Measurements from ENCODE around the gene LPCAT1.
"Not testable (repeated sequence)": the region's sequence is repeated elsewhere in the genome, so short reads cannot be mapped to it uniquely, and the experiment has no call there.

The LPCAT1 gene

DNA sequence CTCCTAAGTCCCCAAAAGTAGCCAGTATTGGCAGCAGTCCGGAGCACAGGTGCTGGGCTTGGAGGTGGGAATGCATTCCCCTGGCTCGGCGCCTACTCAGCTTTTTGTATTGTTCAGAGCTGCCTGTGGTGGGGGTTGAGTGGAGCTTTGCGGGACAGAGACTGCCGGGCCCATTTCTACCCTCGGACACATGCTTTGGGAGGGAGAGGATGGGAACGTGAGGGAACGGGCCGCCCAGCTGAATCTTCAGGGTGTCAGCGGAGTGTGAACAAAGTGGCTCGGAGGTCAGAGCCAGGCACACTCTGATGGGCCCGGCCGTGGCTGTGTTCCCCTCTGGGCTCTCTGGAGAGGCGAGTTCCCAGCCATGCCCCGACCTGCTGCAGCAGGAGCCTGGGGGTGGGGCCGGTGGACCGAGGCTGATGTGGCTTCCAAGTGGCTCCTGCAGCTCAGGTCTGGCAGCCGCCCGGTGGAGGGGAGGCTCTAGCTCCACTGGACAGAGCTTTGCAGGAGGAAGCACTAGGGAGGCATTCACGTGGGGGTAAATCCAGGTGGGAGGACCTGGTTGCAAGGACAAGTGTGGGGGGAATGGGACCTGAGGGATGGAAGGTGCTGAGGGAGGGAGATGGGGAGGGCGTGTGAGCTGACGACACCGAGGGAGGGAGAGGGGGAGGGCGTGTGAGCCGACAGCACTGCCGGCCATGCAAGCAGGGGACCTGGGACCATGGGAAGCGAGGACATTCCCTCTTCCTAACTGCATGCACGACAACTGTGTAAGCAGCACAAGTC, 47.4 kb downstream of the LPCAT1 start:
- no peak for DNase-seq

DNA sequence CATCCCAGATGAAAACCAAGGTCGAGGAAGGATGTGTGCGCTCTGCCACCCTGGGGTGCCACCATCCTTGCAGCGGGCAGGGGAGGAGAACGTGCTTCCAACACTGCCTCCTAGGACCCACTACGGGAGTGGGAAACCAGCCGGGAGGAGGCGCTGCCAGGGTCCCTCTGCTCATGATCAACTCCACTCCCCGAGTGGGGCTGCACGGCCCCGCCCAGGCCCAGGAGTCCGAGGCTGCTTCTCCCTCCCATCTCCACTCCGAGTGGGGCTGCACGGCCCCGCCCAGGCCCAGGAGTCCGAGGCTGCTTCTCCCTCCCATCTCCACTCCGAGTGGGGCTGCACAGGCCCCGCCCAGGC, 48.2 kb downstream of the LPCAT1 start:
- DNase-seq = not testable (repeated sequence)

DNA sequence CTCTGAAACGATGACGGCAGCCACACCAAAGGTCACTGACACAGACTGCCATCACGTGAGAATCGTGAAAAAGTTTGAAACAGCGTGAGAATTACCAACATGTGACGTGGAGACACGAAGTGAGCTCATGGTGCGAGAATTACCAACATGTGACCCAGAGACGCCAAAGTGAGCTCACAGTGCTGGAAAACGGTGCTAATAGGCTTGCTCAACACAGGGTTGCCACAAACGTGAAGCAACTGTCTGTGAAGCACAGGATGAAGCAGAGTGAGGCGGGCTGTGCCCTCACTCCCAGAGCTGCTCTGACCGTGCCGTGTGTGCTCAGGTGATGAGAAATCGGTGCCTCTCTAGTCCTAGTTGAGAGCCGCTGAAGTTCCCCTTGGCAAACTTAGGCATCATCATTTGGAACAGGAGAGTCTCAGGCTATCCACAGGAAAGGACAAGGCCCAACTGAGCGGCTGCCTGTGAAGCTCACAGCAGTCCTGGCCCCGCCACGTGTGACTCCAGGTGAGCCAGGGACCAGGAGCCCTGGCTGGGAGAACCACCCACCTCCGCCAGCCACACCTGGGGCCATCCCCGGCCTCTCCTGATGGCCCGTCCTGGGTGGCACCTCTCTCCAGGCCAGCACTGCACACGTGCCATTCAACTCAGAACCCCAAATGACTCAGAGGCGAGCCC, 48.8 kb downstream of the LPCAT1 start:
- no peak for DNase-seq

DNA sequence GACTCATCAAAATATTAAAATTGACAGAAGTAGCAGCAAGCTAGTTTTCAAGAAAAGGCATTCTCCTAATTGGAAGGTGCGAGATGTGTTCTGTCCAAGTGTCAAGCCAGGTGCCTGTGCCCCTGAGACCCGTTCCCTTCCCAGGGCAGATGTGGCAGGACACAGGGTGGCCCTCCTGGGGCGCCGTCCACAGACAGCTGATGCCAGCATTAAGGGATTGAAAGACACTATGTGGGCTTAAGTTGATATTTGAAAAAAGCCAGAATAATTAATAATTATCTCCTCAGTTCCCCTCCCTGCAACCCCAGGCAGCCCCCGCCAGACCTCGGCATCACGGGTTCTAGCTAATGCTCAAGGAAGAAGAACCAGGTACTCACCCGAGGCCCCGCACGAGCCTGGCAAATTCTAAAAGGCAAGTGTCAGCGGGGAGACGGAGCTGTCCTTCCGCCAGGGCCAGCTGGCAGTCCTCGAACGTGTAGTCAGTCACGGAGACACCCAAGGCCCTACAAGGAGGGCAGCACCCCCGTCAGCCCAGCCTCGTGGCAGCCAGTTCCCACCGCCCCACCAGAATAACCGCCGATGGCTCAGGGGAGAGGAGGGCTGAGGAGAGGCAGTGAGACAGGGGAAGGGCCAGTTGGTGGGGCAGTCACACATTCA, 49.4 kb downstream of the LPCAT1 start:
- DNase-seq = no peak

GRCh38 chr5:1473746-1474145, 50.0 kb downstream of the LPCAT1 start:
- no peak for DNase-seq

- DNase-seq = no peak
These were observed 50.7 kb downstream of the LPCAT1 start for GRCh38 chr5:1472964-1473628.

DNA sequence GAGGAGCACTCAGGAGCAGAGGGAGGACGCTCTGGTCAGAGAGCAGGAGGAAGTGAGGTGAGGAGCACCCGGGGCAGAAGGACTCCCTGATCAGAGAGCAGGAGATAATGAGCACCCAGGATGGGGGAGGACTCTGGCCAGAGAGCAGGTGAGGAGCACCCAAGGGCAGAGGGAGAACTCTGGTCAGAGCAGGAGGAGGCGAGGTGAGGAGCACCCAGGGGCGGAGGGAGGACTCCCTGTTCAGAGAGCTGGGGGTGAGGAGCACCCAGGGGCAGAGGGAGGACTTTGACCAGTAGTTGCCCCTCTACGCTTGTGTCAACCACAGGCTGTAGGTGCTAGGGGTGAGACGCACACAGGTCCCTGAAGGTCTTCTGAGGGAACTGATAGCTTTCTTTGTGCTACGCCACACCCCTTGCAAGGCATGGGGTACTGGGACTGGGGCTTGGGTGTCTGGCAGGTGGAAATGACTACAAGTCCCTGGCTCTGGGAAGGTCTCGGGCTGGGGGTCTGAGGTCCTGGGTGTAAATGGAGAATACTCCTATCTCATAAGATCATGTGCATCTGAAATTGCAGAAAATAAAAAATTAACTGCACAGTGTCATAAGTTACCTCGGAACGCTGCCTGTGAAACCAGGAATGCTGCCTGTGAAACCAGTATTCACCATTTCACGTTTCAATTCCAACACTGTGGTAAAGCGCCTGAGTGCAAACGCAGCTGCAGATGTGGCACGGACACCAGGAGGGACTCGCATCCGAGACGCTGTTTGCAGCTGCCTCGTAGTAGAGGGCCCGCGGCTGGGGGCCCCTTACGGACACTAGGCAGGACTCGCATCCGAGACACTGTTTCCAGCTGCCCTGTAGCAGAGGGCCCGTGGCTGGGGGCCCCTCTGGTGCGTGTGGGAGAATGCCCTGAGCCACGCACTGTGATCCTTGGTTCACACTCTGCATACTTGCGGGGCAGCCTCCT, 51.5 kb downstream of the LPCAT1 start:
- no peak for DNase-seq

- no peak for DNase-seq
These were observed 52.4 kb downstream of the LPCAT1 start for GRCh38 chr5:1471240-1471853.

GRCh38 chr5:1470762-1471211, 53.0 kb downstream of the LPCAT1 start:
- no peak for DNase-seq

GRCh38 chr5:1468629-1469527, 54.9 kb downstream of the LPCAT1 start:
- no peak for DNase-seq

GRCh38 chr5:1468247-1468612, 55.5 kb downstream of the LPCAT1 start:
- DNase-seq = no peak

DNA sequence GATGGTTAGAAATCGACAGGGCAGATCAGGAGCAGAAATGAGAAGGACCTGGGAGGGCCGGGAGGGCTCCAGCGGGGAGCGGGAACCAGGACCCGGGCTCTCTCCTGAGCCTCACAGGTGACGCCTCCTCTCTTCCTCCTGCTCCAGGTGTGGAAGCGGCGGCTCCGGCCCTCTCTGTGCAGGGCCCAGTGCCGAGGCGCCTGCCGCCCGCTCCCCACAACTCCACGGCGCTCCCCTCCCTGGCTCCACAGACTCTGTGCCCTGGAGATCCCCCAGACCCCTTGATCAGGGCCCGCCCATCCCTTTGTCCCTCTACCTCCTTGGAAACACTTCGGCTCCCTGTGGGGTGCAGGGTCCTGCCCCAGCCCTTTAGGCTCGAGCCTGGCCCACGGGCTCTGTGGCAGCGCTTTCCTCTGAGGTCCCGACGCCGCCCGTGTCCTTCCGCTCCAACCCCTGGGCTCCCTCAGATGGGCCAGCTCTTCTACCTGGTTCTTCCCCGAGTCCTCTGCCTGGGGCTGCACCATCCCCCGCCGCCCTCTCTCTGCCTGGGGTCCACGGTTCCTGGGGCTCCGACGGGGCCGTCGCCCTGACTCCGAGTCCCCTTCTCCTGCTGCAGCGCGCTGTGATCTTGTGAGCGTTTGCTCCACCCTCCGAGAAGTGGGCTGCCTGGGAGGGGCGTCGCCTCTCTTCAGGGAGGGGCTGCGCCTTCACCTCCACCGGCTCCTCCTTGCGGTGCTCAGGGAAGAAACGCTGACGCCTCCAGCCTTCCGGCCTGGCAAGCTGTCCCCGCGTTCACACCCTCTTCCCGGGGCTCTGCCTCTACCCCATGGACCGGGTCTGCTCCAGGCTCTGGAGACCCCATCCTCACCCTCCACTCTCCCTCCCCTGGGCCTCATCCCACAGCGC, 56.2 kb downstream of the LPCAT1 start:
- no peak for DNase-seq

DNA sequence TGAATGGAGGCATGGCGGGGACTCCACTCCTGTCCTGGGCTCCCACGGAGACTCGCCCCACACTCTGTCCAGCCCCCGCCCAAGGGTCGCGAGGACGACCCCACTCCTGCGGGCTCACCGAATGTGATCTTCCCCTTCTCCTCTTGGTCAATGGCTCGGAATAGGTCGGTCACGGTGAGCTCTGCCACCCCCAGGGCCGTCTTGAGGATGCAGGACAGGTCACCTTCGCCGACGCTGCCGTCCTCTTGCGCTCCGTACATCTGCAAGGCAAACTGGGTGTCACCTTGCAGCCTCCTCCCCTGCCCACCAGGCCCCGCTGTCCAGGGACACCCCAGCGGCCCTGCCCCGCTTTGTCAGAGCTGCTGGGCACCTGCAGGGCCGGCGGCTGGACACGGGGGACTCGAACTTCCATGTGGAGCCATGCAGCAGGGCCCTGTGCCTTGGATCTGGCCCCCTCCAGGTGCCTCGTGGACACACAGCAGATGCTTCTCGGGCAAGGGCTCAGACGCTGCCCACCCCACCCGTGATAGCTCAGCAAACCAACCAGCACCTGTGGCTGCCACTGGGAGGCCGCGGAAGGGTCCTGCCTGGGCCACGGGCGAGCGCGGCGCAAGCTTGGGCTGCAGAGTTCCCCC, 57.0 kb downstream of the LPCAT1 start:
- DNase-seq = no peak

- DNase-seq = no peak
These were observed 57.7 kb downstream of the LPCAT1 start for GRCh38 chr5:1465966-1466471.

GRCh38 chr5:1465117-1465516, 58.6 kb downstream of the LPCAT1 start:
- DNase-seq = no peak

- DNase-seq = no peak
These were observed 59.2 kb downstream of the LPCAT1 start for GRCh38 chr5:1464511-1464910.

- no peak for DNase-seq
These were observed 59.7 kb downstream of the LPCAT1 start for GRCh38 chr5:1464096-1464446.

- DNase-seq = no peak
These were observed 60.2 kb downstream of the LPCAT1 start for GRCh38 chr5:1463326-1464095.
